ENCODE results near the gene MAST4.

MAST4 gene

GRCh38 chr5:67200809-67201562, 604.8 kb downstream of the MAST4 start:
- DNase-seq: no peak

- DNase-seq: no peak
Observed at GRCh38 chr5:67201897-67202549, 605.8 kb downstream of the MAST4 start.

- DNase-seq: peak; percentile 86
Observed at GRCh38 chr5:67202828-67203227, 606.6 kb downstream of the MAST4 start.

GRCh38 chr5:67203701-67204074, 607.5 kb downstream of the MAST4 start:
- DNase-seq: no peak

- DNase-seq: no peak
Observed at GRCh38 chr5:67204821-67205220, 608.6 kb downstream of the MAST4 start.

- no peak for DNase-seq
Observed at GRCh38 chr5:67205981-67206380, 609.8 kb downstream of the MAST4 start.

GRCh38 chr5:67206461-67206860, 610.3 kb downstream of the MAST4 start:
- DNase-seq: peak; percentile 29

GRCh38 chr5:67206929-67207328, 610.7 kb downstream of the MAST4 start:
- peak; percentile 76 for DNase-seq

GRCh38 chr5:67208403-67208802, 612.2 kb downstream of the MAST4 start:
- no peak for DNase-seq

- peak; percentile 67 for DNase-seq
Observed at GRCh38 chr5:67209141-67209771, 613.1 kb downstream of the MAST4 start.

GRCh38 chr5:67211926-67212325, 615.7 kb downstream of the MAST4 start:
- no peak for DNase-seq

GRCh38 chr5:67214036-67214435, 617.8 kb downstream of the MAST4 start:
- no peak for DNase-seq

GRCh38 chr5:67214707-67215447, 618.7 kb downstream of the MAST4 start:
- DNase-seq: no peak

GRCh38 chr5:67215519-67216471, 619.6 kb downstream of the MAST4 start:
- DNase-seq: peak; percentile 87

- no peak for DNase-seq
Observed at GRCh38 chr5:67216564-67216963, 620.4 kb downstream of the MAST4 start.
